HCT116 (cell line): ENCODE measurements around the gene CAV2. TPM values are rescaled to one million over a fixed set of nuclear protein-coding genes. Genes with fewer than 3 reads are reported as not detected.
A peak's percentile ranks its signal among the peaks of the same experiment; 100 is the strongest.

Experiments
- ATAC-seq: fragments of 200-7000 bp; cut with Tn5 transposase; 2 replicates; pipeline ENCODE4 v1.9.1; 2020; ENCODE audit warnings: mild to moderate bottlenecking, moderate library complexity
- BruUV-seq: library from RNA; stranded (reverse); fragments of 400-500 nt; replicated peaks from 2 replicates; lab custom pipeline; 2021; lab: Mats Ljungman, UMichigan
- CTCF ChIA-PET: fragments of 300-600 bp; sonication (Branson Sonifier 250); formaldehyde crosslinking; loops from one replicate; lab custom pipeline; 2021; ENCODE audit warnings: antibody characterized with exemption; lab: Charles Lee
- POLR2A ChIA-PET: fragments of 300-600, 350-600 bp; sonication (Branson Sonifier 250); formaldehyde crosslinking; loops from one replicate; lab custom pipeline; 2021; ENCODE audit warnings: antibody characterized with exemption; lab: Charles Lee
- RAD21 ChIA-PET, 2 experiments: fragments of 300-600 bp; sonication (Branson Sonifier 250); formaldehyde crosslinking; loops; one replicate each; lab custom pipeline; 2023; ENCODE audit warnings: low total read pairs in 2 of 2; ENCODE audit not compliant: uncharacterized antibody in 2 of 2, unreplicated experiment in 2 of 2, low non-redundant PET in 1 of 2; lab: Charles Lee
- DNase-seq: peaks from one replicate; pipeline ENCODE4 v3.0.0-alpha.2; 2010; ENCODE audit warnings: low read depth, low spot score
- H2AFZ ChIP-seq: fragments of 200-600 bp; shearing (Covaris generic), sonication (generic); 2 replicates; pipeline ENCODE4 v1.6.1; 2017; ENCODE audit warnings: low read depth, mixed run types, mixed read lengths, antibody characterized with exemption, low read length; ENCODE audit not compliant: poor library complexity, severe bottlenecking
- H3K27ac ChIP-seq: 2 replicates; pipeline ENCODE4 v1.5.1; 2012; ENCODE audit warnings: low read depth, low read length
- H3K27me3 ChIP-seq: fragments of 200-600 bp; sonication (generic); 2 replicates; pipeline ENCODE4 v1.6.1; 2016; ENCODE audit warnings: mixed run types, low read length, mixed read lengths; ENCODE audit not compliant: insufficient read depth
- H3K36me3 ChIP-seq, 2 experiments: fragments of 200-500 bp in 1 of 2; fragments of 200-600 bp in 1 of 2; sonication (Bioruptor generic) in 1 of 2; sonication (generic) in 1 of 2; 2 replicates each; pipeline versions ENCODE4 v1.5.1 to v1.6.1; 2014 to 2016; ENCODE audit warnings: low read length in 2 of 2, inconsistent platforms in 1 of 2, mixed read lengths in 1 of 2, mixed run types in 1 of 2; ENCODE audit not compliant: insufficient read depth in 2 of 2, control insufficient read depth in 1 of 2
- H3K4me1 ChIP-seq, 2 experiments: fragments of 200-600 bp in 1 of 2; sonication (generic) in 1 of 2; 2 replicates each; pipeline versions ENCODE4 v1.5.1 to v1.6.1; 2012 to 2017; ENCODE audit warnings: low read length in 2 of 2, inconsistent platforms in 1 of 2, mild to moderate bottlenecking in 1 of 2, mixed read lengths in 1 of 2, mixed run types in 1 of 2, moderate library complexity in 1 of 2; ENCODE audit not compliant: insufficient read depth in 2 of 2, control insufficient read depth in 1 of 2
- H3K4me2 ChIP-seq: fragments of 200-600 bp; sonication (generic); 2 replicates; pipeline ENCODE4 v1.6.1; 2017; ENCODE audit warnings: mixed run types, low read length, mixed read lengths
- H3K4me3 ChIP-seq, 2 experiments: fragments of 200-600 bp in 1 of 2; sonication (generic) in 1 of 2; replicated peaks in 1 of 2; 2 replicates each; pipeline ENCODE4 v1.5.1; 2011 to 2016; ENCODE audit warnings: low read length in 2 of 2, control low read depth in 1 of 2, low read depth in 1 of 2, mild to moderate bottlenecking in 1 of 2, mixed read lengths in 1 of 2, mixed run types in 1 of 2
- H3K79me2 ChIP-seq: fragments of 200-600 bp; sonication (generic); 2 replicates; pipeline ENCODE4 v1.6.1; 2017; ENCODE audit warnings: mild to moderate bottlenecking, mixed run types, low read length, moderate library complexity, mixed read lengths; ENCODE audit not compliant: insufficient read depth
- H3K9ac ChIP-seq: fragments of 200-600 bp; sonication (generic); 2 replicates; pipeline ENCODE4 v1.6.1; 2016; ENCODE audit warnings: low read length, mixed read lengths
- H3K9me2 ChIP-seq: fragments of 200-600 bp; sonication (generic), shearing (Covaris generic); 2 replicates; pipeline ENCODE4 v1.6.1; 2017; ENCODE audit warnings: mixed run types, mild to moderate bottlenecking, moderate library complexity; ENCODE audit not compliant: insufficient read depth
- H3K9me3 ChIP-seq, 2 experiments: fragments of 200-500 bp in 1 of 2; fragments of 200-600 bp in 1 of 2; sonication (Bioruptor generic) in 1 of 2; sonication (generic) in 1 of 2; 2 replicates each; pipeline ENCODE4 v1.6.1; 2014 to 2017; ENCODE audit warnings: low read length in 2 of 2, mixed read lengths in 2 of 2, inconsistent platforms in 1 of 2, low read depth in 1 of 2, mild to moderate bottlenecking in 1 of 2, mixed run types in 1 of 2, moderate library complexity in 1 of 2; ENCODE audit not compliant: control insufficient read depth in 1 of 2, insufficient read depth in 1 of 2
- H4K20me1 ChIP-seq: fragments of 200-600 bp; sonication (generic), shearing (Covaris generic); 2 replicates; pipeline ENCODE4 v1.6.1; 2017; ENCODE audit warnings: mixed run types, mild to moderate bottlenecking, moderate library complexity; ENCODE audit not compliant: insufficient read depth
- CEBPB ChIP-seq: IDR thresholded peaks from 2 replicates; pipeline ENCODE4 v1.6.1; 2012; ENCODE audit warnings: low read depth
- CTCF ChIP-seq, 3 experiments: fragments of 200-600 bp in 1 of 3; sonication (generic) in 1 of 3; IDR thresholded peaks in 2 of 3; conservative IDR thresholded peaks in 1 of 3; 2 replicates each; pipeline ENCODE4 v1.5.1; 2012 to 2017; ENCODE audit warnings: low read depth in 2 of 3, low read length in 2 of 3, antibody characterized with exemption in 1 of 3, borderline replicate concordance in 1 of 3, control low read depth in 1 of 3, mild to moderate bottlenecking in 1 of 3, mixed read lengths in 1 of 3, mixed run types in 1 of 3, moderate library complexity in 1 of 3; ENCODE audit not compliant: insufficient read depth in 1 of 3
- EGR1 ChIP-seq: IDR thresholded peaks from 2 replicates; pipeline ENCODE4 v1.6.1; 2012; ENCODE audit warnings: low read depth
- ELF1 ChIP-seq: IDR thresholded peaks from 2 replicates; pipeline ENCODE4 v1.6.1; 2012; ENCODE audit warnings: low read depth, borderline replicate concordance
- EZH2phosphoT487 ChIP-seq: fragments of 200-600 bp; IDR thresholded peaks from 2 replicates; pipeline ENCODE4 v1.6.1; 2018; ENCODE audit warnings: antibody characterized with exemption, borderline replicate concordance
- POLR2A ChIP-seq: IDR thresholded peaks from 2 replicates; pipeline ENCODE4 v1.7.0; 2011; ENCODE audit warnings: borderline replicate concordance; ENCODE audit not compliant: insufficient read depth, insufficient read length; ENCODE audit errors: extremely low read depth
- RAD21 ChIP-seq: IDR thresholded peaks from 2 replicates; pipeline ENCODE4 v1.6.1; 2012; ENCODE audit warnings: low read depth, mild to moderate bottlenecking
- SIN3A ChIP-seq: IDR thresholded peaks from 2 replicates; pipeline ENCODE4 v1.6.1; 2012; ENCODE audit warnings: low read depth
- SP1 ChIP-seq: IDR thresholded peaks from 2 replicates; pipeline ENCODE4 v1.6.1; 2012; ENCODE audit warnings: low read depth
- SRF ChIP-seq: IDR thresholded peaks from 2 replicates; pipeline ENCODE4 v1.6.1; 2012; ENCODE audit warnings: low read depth
- YY1 ChIP-seq: IDR thresholded peaks from 2 replicates; pipeline ENCODE4 v1.6.1; 2011; ENCODE audit warnings: low read length, low read depth, moderate library complexity, mild to moderate bottlenecking; ENCODE audit not compliant: insufficient replicate concordance; ENCODE audit errors: extremely low read depth
- ZNF274 ChIP-seq: fragments of 200-500 bp; sonication (Bioruptor generic); IDR thresholded peaks from 2 replicates; pipeline ENCODE4 v1.6.1; 2014; ENCODE audit warnings: mild to moderate bottlenecking, low read depth, low read length, inconsistent platforms
- intact Hi-C: fragments of 100-400 bp; cut with micrococcal nuclease; formaldehyde crosslinking; loops from 2 replicates; pipeline ENCODE4 v1.10.0; 2022
- total RNA-seq: library from RNA; stranded (reverse); gene quantifications from one replicate; pipeline ENCODE4 v1.2.1, GENCODE V29; 2021; ENCODE audit not compliant: unreplicated experiment
- TF ChIP-seq, protein P1 (sequence below): IDR thresholded peaks from 2 replicates; pipeline ENCODE4 v1.6.1; 2012
- TF ChIP-seq, protein P2 (sequence below): IDR thresholded peaks from 2 replicates; pipeline ENCODE4 v1.6.1; 2012

Gene CAV2
- total RNA-seq, 1 experiment from 2014 or later = 157 TPM

- ChIA-PET POLR2A (no interaction called here), RAD21 (no interaction called here), CTCF (no interaction called here)
- no peak overlapping the region for H3K27ac ChIP-seq
- H3K4me3 ChIP-seq = no peak overlapping the region
- H3K9me3 ChIP-seq = peaks cover 0 to 7% of the 10 kb centered on the region in 2 experiments; a peak in 1 of 4 replicates
- no peaks in the 10 kb centered on the region for H3K36me3 ChIP-seq
- TF ChIP-seq ZNF274 = no peak
- peak; percentile 26; the same call in 1 of the 2 replicates for TF ChIP-seq SRF
- TF ChIP-seq, protein P1, sequence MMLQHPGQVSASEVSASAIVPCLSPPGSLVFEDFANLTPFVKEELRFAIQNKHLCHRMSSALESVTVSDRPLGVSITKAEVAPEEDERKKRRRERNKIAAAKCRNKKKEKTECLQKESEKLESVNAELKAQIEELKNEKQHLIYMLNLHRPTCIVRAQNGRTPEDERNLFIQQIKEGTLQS = no peak
- no peak for TF ChIP-seq RAD21
- no peak for TF ChIP-seq SIN3A
- TF ChIP-seq CEBPB = no peak
- no peaks in the 10 kb centered on the region for H4K20me1 ChIP-seq
- H3K27me3 ChIP-seq = no peaks in the 10 kb centered on the region
- no peaks in the 10 kb centered on the region for H3K9me2 ChIP-seq
- H3K4me2 ChIP-seq = no peak overlapping the region
- H3K4me1 ChIP-seq = peaks cover 9 to 31% of the 10 kb centered on the region in 2 experiments; a peak in 3 of 4 replicates
- DNase-seq = no peak
- BruUV-seq = no TSS peak
- H3K79me2 ChIP-seq = no peaks in the 10 kb centered on the region; the same call in 1 of the 2 replicates
- intact Hi-C loops = no loop called here
- ATAC-seq = no peak
- no peak overlapping the region for H2AFZ ChIP-seq
- H3K9ac ChIP-seq = no peak overlapping the region
Measured at GRCh38 chr7:116491887-116492653, 7.5 kb upstream of the CAV2 start.

GRCh38 chr7:116492654-116493109, 6.9 kb upstream of the CAV2 start:
- POLR2A ChIA-PET = no interaction called here
- H2AFZ ChIP-seq = no peak overlapping the region
- H4K20me1 ChIP-seq = no peaks in the 10 kb centered on the region
- H3K79me2 ChIP-seq = no peaks in the 10 kb centered on the region; the same call in 1 of the 2 replicates
- H3K4me2 ChIP-seq = no peak overlapping the region
- H3K36me3 ChIP-seq = no peaks in the 10 kb centered on the region
- DNase-seq (no peak), ATAC-seq (no peak)
- RAD21 ChIA-PET = no interaction called here
- BruUV-seq = no TSS peak
- H3K4me1 ChIP-seq = peaks cover 9 to 28% of the 10 kb centered on the region in 2 experiments; a peak in 3 of 4 replicates
- no peak overlapping the region for H3K9ac ChIP-seq
- CTCF ChIA-PET = no interaction called here
- no peak overlapping the region for H3K4me3 ChIP-seq
- no peaks in the 10 kb centered on the region for H3K27me3 ChIP-seq
- H3K9me3 ChIP-seq = peaks cover 0 to 7% of the 10 kb centered on the region in 2 experiments; a peak in 1 of 4 replicates
- H3K9me2 ChIP-seq = no peaks in the 10 kb centered on the region
- H3K27ac ChIP-seq = no peak overlapping the region
- intact Hi-C loops = no loop called here
- no peak for TF ChIP-seq SIN3A
- TF ChIP-seq SRF = no peak
- TF ChIP-seq, protein P2, sequence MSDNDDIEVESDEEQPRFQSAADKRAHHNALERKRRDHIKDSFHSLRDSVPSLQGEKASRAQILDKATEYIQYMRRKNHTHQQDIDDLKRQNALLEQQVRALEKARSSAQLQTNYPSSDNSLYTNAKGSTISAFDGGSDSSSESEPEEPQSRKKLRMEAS = no peak
- TF ChIP-seq POLR2A = no peak
- TF ChIP-seq, protein P1 = no peak
- TF ChIP-seq EZH2phosphoT487 = no peak
- no peak for TF ChIP-seq CTCF (IDR thresholded peaks at IDR 0.05 in 2 of 3, conservative IDR thresholded peaks at IDR 0.05 in 1 of 3; ENCODE audit: borderline replicate concordance in 1 of 3, insufficient read depth in 1 of 3, low read depth in 2 of 3, low read length in 2 of 3)
- no peak for TF ChIP-seq ELF1
- no peak for TF ChIP-seq YY1
- no peak for TF ChIP-seq EGR1
- no peak for TF ChIP-seq RAD21
- TF ChIP-seq SP1 = no peak
